GM23338 (cell line): ENCODE data around the gene CCDC170. TPM values are rescaled to one million over a fixed set of nuclear protein-coding genes. Genes with fewer than 3 reads are reported as not detected.

Experiments used
- ATAC-seq: fragments of 200-7000 bp; cut with Tn5 transposase; 3 replicates; pipeline ENCODE4 v1.9.1; 2020
- DNase-seq: peaks from one replicate; pipeline ENCODE4 v3.0.0-alpha.2; 2015; ENCODE audit warnings: low spot score
- H2AFZ ChIP-seq: fragments of 200-600 bp; sonication (generic); 2 replicates; pipeline ENCODE4 v1.8.0; 2016; ENCODE audit warnings: antibody characterized with exemption, mild to moderate bottlenecking, moderate library complexity
- H3F3A ChIP-seq: fragments of 200-600 bp; sonication (generic); replicated peaks from 2 replicates; pipeline ENCODE4 v1.8.0; 2017; ENCODE audit warnings: antibody characterized with exemption, mixed run types, low read depth
- H3K27ac ChIP-seq: fragments of 200-600 bp; sonication (generic); 2 replicates; pipeline ENCODE4 v1.6.1; 2016; ENCODE audit warnings: low read depth
- H3K27me3 ChIP-seq: fragments of 200-600 bp; sonication (generic); 2 replicates; pipeline ENCODE4 v1.8.0; 2016; ENCODE audit warnings: mild to moderate bottlenecking, mixed run types, moderate library complexity; ENCODE audit not compliant: insufficient read depth
- H3K36me3 ChIP-seq: fragments of 200-600 bp; sonication (generic); 2 replicates; pipeline ENCODE4 v1.8.0; 2016; ENCODE audit warnings: mild to moderate bottlenecking; ENCODE audit not compliant: insufficient read depth
- H3K4me1 ChIP-seq: fragments of 200-600 bp; sonication (generic); 2 replicates; pipeline ENCODE4 v1.8.0; 2016; ENCODE audit warnings: mild to moderate bottlenecking, moderate library complexity; ENCODE audit not compliant: insufficient read depth
- H3K4me2 ChIP-seq: fragments of 200-600 bp; sonication (generic); 2 replicates; pipeline ENCODE4 v1.7.1; 2017; ENCODE audit warnings: mixed run types
- H3K4me3 ChIP-seq: fragments of 200-600 bp; sonication (generic); 2 replicates; pipeline ENCODE4 v1.6.1; 2016; ENCODE audit warnings: mixed run types
- H3K79me2 ChIP-seq: fragments of 200-600 bp; sonication (generic); replicated peaks from 2 replicates; pipeline ENCODE4 v1.8.0; 2017; ENCODE audit warnings: mild to moderate bottlenecking; ENCODE audit not compliant: insufficient read depth
- H3K9me2 ChIP-seq: fragments of 200-600 bp; sonication (generic); 2 replicates; pipeline ENCODE4 v1.8.0; 2017; ENCODE audit not compliant: insufficient read depth
- H4K20me1 ChIP-seq: fragments of 200-600 bp; sonication (generic); replicated peaks from 2 replicates; pipeline ENCODE4 v1.8.0; 2017; ENCODE audit warnings: mild to moderate bottlenecking; ENCODE audit not compliant: insufficient read depth
- H3K27ac Mint-ChIP-seq: 2 replicates; pipeline ENCODE4 v1.8.0; 2020; ENCODE audit warnings: inconsistent platforms, mild to moderate bottlenecking, moderate library complexity, mixed read lengths
- H3K27me3 Mint-ChIP-seq: 3 replicates; pipeline ENCODE4 v1.8.0; 2022; ENCODE audit warnings: low read depth, mild to moderate bottlenecking, moderate library complexity, mixed read lengths, inconsistent platforms; ENCODE audit not compliant: insufficient read depth, poor library complexity
- H3K36me3 Mint-ChIP-seq: 3 replicates; pipeline ENCODE4 v1.8.0; 2021; ENCODE audit warnings: low read depth, mild to moderate bottlenecking, inconsistent platforms, moderate library complexity, mixed read lengths
- H3K4me1 Mint-ChIP-seq: 3 replicates; pipeline ENCODE4 v1.8.0; 2020; ENCODE audit warnings: mild to moderate bottlenecking, inconsistent platforms, mixed read lengths
- H3K4me3 Mint-ChIP-seq: 3 replicates; pipeline ENCODE4 v1.8.0; 2021; ENCODE audit warnings: moderate library complexity, mild to moderate bottlenecking, inconsistent platforms, mixed read lengths
- H3K9me3 Mint-ChIP-seq: 3 replicates; pipeline ENCODE4 v1.8.0; 2020; ENCODE audit warnings: moderate library complexity, mild to moderate bottlenecking, inconsistent platforms, mixed read lengths
- CREB1 ChIP-seq: fragments of 250-450 bp; sonication (Bioruptor Pico); IDR thresholded peaks from 2 replicates; pipeline ENCODE4 v1.5.0; 2020; ENCODE audit warnings: low read depth, mild to moderate bottlenecking, moderate library complexity
- EZH2 ChIP-seq: fragments of 200-600 bp; sonication (generic); IDR thresholded peaks from one replicate; pipeline ENCODE4 v1.8.0; 2017; ENCODE audit warnings: antibody characterized with exemption, mild to moderate bottlenecking, low read depth; ENCODE audit not compliant: unreplicated experiment
- EZH2phosphoT487 ChIP-seq: fragments of 200-600 bp; sonication (generic); IDR thresholded peaks from one replicate; pipeline ENCODE4 v1.8.1; 2018; ENCODE audit warnings: antibody characterized with exemption; ENCODE audit not compliant: unreplicated experiment
- JUNB ChIP-seq: IDR thresholded peaks from one replicate; pipeline ENCODE4 v1.6.1; 2016; ENCODE audit warnings: antibody characterized with exemption; ENCODE audit not compliant: unreplicated experiment
- NANOG ChIP-seq: IDR thresholded peaks from 2 replicates; pipeline ENCODE4 v1.6.1; 2016; ENCODE audit warnings: antibody characterized with exemption, borderline replicate concordance
- POLR2AphosphoS5 ChIP-seq: IDR thresholded peaks from 2 replicates; pipeline ENCODE4 v1.6.1; 2016; ENCODE audit warnings: antibody characterized with exemption, low read depth
- STAT1 ChIP-seq: IDR thresholded peaks from one replicate; pipeline ENCODE4 v1.6.1; 2016; ENCODE audit warnings: antibody characterized with exemption; ENCODE audit not compliant: unreplicated experiment
- ZNF114 ChIP-seq: fragments of 250-450 bp; sonication (Bioruptor Pico); IDR thresholded peaks from 2 replicates; pipeline ENCODE4 v1.5.0; 2020; ENCODE audit warnings: mild to moderate bottlenecking, moderate library complexity
- ZNF331 ChIP-seq: fragments of 250-450 bp; sonication (Bioruptor Pico); IDR thresholded peaks from 2 replicates; pipeline ENCODE4 v1.5.0; 2020; ENCODE audit warnings: low read depth, mild to moderate bottlenecking, moderate library complexity
- polyA plus RNA-seq: library from polyadenylated mRNA; unstranded; fragments of >200 nt; fragmentation: Nextera tagmentation; extraction: Ambion mirVana; gene quantifications from 2 replicates; pipeline ENCODE4 v1.2.1, GENCODE V29; 2016
- total RNA-seq: library from RNA; depleted of rRNA; stranded (reverse); fragments of >200 nt; shearing (Covaris generic); gene quantifications from 2 replicates; pipeline ENCODE4 v1.2.3, GENCODE V29; 2014
- TF ChIP-seq, protein P1 (sequence below): IDR thresholded peaks from one replicate; pipeline ENCODE4 v1.6.1; 2018; ENCODE audit warnings: antibody characterized with exemption; ENCODE audit not compliant: unreplicated experiment
- TF ChIP-seq, protein P2 (sequence below): fragments of 250-450 bp; sonication (Bioruptor Pico); IDR thresholded peaks from 2 replicates; pipeline ENCODE4 v1.5.0; 2020; ENCODE audit warnings: mild to moderate bottlenecking, moderate library complexity
- TF ChIP-seq, protein P3 (sequence below): IDR thresholded peaks from 2 replicates; pipeline ENCODE4 v1.6.1; 2016; ENCODE audit warnings: antibody characterized with exemption
- TF ChIP-seq, protein P4 (sequence below), 2 experiments: fragments of 200-600 bp in 1 of 2; sonication (generic) in 1 of 2; conservative IDR thresholded peaks; 2 replicates each; pipeline versions ENCODE4 v1.5.1 to v1.6.1; 2016 to 2017; ENCODE audit warnings: antibody characterized with exemption in 2 of 2, low read depth in 2 of 2, mild to moderate bottlenecking in 2 of 2, moderate library complexity in 1 of 2

The CCDC170 gene
- total and polyA plus RNA-seq, 2 experiments from 2014 or later = 0.18 TPM; not detected in 1

DNA sequence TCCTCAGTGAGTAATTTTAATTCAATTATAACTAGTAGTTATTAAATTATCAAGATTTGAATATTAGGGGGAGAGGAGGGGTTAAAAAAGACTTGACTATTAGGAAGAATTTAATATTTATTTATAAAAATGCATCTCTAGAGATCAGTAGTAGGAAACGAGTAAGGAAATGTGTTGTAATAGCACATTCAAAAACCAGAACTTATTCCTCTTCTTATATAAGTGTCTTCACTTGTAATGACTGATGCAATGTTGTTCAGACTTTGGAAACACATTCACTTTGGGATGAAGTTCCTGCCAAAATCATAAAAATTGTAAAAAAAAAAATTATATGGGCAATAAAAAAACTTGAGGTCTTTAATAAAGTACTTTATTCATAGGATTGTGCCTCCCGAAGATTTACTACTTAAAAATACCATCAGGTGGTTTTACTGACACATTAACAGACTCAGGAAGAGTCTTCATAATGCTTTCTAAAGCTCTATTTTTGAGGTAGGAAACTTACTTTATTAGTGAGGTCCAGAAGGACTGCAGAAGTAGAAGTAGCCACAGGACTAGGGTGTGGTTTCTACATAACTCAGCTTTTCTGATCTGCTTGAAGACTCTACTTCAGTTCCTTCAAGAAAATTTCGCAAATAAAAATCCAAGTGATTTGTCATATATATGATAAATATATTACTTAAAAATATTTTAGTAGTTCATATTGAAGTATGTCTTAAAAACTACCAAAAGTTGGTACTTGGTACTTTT is 59.8 kb downstream of the CCDC170 start:
- Histone ChIP-seq H3K4me2 (no peak overlapping the region), H2AFZ (no peak overlapping the region), H4K20me1 (no peaks in the 10 kb centered on the region), H3K4me3 (no peak overlapping the region), H3K4me1 (no peaks in the 10 kb centered on the region), H3K36me3 (no peaks in the 10 kb centered on the region), H3K79me2 (no peaks in the 10 kb centered on the region), H3F3A (no peaks in the 10 kb centered on the region), H3K27me3 (no peaks in the 10 kb centered on the region), H3K27ac (no peak overlapping the region), H3K9me2 (0 out of 2 replicates have a peak, but pooled peaks cover 3% of the 10 kb centered on the region)
- TF ChIP-seq EZH2 (no peak), POLR2AphosphoS5 (no peak), STAT1 (no peak), ZNF331 (no peak), NANOG (no peak), ZNF114 (CRISPR knock-in tag) (no peak), JUNB (no peak), CREB1 (CRISPR knock-in tag) (no peak), EZH2phosphoT487 (no peak)
- TF ChIP-seq, protein P1, sequence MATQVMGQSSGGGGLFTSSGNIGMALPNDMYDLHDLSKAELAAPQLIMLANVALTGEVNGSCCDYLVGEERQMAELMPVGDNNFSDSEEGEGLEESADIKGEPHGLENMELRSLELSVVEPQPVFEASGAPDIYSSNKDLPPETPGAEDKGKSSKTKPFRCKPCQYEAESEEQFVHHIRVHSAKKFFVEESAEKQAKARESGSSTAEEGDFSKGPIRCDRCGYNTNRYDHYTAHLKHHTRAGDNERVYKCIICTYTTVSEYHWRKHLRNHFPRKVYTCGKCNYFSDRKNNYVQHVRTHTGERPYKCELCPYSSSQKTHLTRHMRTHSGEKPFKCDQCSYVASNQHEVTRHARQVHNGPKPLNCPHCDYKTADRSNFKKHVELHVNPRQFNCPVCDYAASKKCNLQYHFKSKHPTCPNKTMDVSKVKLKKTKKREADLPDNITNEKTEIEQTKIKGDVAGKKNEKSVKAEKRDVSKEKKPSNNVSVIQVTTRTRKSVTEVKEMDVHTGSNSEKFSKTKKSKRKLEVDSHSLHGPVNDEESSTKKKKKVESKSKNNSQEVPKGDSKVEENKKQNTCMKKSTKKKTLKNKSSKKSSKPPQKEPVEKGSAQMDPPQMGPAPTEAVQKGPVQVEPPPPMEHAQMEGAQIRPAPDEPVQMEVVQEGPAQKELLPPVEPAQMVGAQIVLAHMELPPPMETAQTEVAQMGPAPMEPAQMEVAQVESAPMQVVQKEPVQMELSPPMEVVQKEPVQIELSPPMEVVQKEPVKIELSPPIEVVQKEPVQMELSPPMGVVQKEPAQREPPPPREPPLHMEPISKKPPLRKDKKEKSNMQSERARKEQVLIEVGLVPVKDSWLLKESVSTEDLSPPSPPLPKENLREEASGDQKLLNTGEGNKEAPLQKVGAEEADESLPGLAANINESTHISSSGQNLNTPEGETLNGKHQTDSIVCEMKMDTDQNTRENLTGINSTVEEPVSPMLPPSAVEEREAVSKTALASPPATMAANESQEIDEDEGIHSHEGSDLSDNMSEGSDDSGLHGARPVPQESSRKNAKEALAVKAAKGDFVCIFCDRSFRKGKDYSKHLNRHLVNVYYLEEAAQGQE = no peak
- TF ChIP-seq, protein P2, sequence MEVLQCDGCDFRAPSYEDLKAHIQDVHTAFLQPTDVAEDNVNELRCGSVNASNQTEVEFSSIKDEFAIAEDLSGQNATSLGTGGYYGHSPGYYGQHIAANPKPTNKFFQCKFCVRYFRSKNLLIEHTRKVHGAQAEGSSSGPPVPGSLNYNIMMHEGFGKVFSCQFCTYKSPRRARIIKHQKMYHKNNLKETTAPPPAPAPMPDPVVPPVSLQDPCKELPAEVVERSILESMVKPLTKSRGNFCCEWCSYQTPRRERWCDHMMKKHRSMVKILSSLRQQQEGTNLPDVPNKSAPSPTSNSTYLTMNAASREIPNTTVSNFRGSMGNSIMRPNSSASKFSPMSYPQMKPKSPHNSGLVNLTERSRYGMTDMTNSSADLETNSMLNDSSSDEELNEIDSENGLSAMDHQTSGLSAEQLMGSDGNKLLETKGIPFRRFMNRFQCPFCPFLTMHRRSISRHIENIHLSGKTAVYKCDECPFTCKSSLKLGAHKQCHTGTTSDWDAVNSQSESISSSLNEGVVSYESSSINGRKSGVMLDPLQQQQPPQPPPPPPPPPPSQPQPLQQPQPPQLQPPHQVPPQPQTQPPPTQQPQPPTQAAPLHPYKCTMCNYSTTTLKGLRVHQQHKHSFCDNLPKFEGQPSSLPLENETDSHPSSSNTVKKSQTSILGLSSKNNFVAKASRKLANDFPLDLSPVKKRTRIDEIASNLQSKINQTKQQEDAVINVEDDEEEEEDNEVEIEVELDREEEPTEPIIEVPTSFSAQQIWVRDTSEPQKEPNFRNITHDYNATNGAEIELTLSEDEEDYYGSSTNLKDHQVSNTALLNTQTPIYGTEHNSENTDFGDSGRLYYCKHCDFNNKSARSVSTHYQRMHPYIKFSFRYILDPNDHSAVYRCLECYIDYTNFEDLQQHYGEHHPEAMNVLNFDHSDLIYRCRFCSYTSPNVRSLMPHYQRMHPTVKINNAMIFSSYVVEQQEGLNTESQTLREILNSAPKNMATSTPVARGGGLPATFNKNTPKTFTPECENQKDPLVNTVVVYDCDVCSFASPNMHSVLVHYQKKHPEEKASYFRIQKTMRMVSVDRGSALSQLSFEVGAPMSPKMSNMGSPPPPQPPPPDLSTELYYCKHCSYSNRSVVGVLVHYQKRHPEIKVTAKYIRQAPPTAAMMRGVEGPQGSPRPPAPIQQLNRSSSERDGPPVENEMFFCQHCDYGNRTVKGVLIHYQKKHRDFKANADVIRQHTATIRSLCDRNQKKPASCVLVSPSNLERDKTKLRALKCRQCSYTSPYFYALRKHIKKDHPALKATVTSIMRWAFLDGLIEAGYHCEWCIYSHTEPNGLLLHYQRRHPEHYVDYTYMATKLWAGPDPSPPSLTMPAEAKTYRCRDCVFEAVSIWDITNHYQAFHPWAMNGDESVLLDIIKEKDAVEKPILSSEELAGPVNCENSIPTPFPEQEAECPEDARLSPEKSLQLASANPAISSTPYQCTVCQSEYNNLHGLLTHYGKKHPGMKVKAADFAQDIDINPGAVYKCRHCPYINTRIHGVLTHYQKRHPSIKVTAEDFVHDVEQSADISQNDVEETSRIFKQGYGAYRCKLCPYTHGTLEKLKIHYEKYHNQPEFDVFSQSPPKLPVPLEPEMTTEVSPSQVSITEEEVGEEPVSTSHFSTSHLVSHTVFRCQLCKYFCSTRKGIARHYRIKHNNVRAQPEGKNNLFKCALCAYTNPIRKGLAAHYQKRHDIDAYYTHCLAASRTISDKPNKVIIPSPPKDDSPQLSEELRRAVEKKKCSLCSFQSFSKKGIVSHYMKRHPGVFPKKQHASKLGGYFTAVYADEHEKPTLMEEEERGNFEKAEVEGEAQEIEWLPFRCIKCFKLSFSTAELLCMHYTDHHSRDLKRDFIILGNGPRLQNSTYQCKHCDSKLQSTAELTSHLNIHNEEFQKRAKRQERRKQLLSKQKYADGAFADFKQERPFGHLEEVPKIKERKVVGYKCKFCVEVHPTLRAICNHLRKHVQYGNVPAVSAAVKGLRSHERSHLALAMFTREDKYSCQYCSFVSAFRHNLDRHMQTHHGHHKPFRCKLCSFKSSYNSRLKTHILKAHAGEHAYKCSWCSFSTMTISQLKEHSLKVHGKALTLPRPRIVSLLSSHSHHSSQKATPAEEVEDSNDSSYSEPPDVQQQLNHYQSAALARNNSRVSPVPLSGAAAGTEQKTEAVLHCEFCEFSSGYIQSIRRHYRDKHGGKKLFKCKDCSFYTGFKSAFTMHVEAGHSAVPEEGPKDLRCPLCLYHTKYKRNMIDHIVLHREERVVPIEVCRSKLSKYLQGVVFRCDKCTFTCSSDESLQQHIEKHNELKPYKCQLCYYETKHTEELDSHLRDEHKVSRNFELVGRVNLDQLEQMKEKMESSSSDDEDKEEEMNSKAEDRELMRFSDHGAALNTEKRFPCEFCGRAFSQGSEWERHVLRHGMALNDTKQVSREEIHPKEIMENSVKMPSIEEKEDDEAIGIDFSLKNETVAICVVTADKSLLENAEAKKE (CRISPR knock-in tag) = no peak
- TF ChIP-seq, protein P3, sequence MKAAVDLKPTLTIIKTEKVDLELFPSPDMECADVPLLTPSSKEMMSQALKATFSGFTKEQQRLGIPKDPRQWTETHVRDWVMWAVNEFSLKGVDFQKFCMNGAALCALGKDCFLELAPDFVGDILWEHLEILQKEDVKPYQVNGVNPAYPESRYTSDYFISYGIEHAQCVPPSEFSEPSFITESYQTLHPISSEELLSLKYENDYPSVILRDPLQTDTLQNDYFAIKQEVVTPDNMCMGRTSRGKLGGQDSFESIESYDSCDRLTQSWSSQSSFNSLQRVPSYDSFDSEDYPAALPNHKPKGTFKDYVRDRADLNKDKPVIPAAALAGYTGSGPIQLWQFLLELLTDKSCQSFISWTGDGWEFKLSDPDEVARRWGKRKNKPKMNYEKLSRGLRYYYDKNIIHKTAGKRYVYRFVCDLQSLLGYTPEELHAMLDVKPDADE = no peak
- TF ChIP-seq, protein P4, sequence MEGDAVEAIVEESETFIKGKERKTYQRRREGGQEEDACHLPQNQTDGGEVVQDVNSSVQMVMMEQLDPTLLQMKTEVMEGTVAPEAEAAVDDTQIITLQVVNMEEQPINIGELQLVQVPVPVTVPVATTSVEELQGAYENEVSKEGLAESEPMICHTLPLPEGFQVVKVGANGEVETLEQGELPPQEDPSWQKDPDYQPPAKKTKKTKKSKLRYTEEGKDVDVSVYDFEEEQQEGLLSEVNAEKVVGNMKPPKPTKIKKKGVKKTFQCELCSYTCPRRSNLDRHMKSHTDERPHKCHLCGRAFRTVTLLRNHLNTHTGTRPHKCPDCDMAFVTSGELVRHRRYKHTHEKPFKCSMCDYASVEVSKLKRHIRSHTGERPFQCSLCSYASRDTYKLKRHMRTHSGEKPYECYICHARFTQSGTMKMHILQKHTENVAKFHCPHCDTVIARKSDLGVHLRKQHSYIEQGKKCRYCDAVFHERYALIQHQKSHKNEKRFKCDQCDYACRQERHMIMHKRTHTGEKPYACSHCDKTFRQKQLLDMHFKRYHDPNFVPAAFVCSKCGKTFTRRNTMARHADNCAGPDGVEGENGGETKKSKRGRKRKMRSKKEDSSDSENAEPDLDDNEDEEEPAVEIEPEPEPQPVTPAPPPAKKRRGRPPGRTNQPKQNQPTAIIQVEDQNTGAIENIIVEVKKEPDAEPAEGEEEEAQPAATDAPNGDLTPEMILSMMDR (conservative IDR thresholded peaks at IDR 0.05; ENCODE audit: low read depth in 2 of 2) = no peak
- ATAC-seq (no peak), DNase-seq (no peak)
- no peak overlapping the region for H3K27ac Mint-ChIP-seq
- no peaks in the 10 kb centered on the region for H3K4me1 Mint-ChIP-seq
- peaks cover 8% of the 10 kb centered on the region; the same call in 1 of the 3 replicates for H3K9me3 Mint-ChIP-seq
- no peak overlapping the region for H3K4me3 Mint-ChIP-seq
- no peaks in the 10 kb centered on the region for H3K36me3 Mint-ChIP-seq
- no peaks in the 10 kb centered on the region for H3K27me3 Mint-ChIP-seq
